GM18951 (cell line): ENCODE results near the gene AKAP12.

Experiments used
- POLR2A ChIP-seq: IDR thresholded peaks from 4 replicates; pipeline ENCODE4 v1.6.1; 2011; ENCODE audit warnings: mild to moderate bottlenecking; ENCODE audit not compliant: insufficient read length, insufficient read depth; ENCODE audit errors: extremely low read depth
- in situ Hi-C: fragments of 300-500 bp; cut with MboI; formaldehyde crosslinking; loops from one replicate; pipeline ENCODE4 v1.12.0; 2022; ENCODE audit warnings: low sequenced_read_pairs, mixed read lengths, inconsistent platforms; ENCODE audit not compliant: unreplicated experiment

AKAP12 gene

GRCh38 chr6:151239603-151240035 lies at the start of gene AKAP12:
TSS of gene AKAP12 (plus strand) at chr6:151239967. CDS start at chr6:151240563, 596 bp downstream.
- in situ Hi-C loops, result no loop called here
- no peak for TF ChIP-seq POLR2A

- in situ Hi-C loops, result no loop called here
- no peak for TF ChIP-seq POLR2A
Observed at GRCh38 chr6:151191527-151191926, 48.2 kb upstream of the AKAP12 start.

- in situ Hi-C loops, result no loop called here
- TF ChIP-seq POLR2A, result no peak
Observed at GRCh38 chr6:151196555-151196954, 43.2 kb upstream of the AKAP12 start.

GRCh38 chr6:151197556-151197955 lies 42.2 kb upstream of the AKAP12 start:
- no peak for TF ChIP-seq POLR2A
- in situ Hi-C loops, result no loop called here

GRCh38 chr6:151199991-151200390 lies 39.8 kb upstream of the AKAP12 start:
- in situ Hi-C loops, result no loop called here
- TF ChIP-seq POLR2A, result no peak

- no peak for TF ChIP-seq POLR2A
- in situ Hi-C loops, result no loop called here
Observed at GRCh38 chr6:151205721-151206600, 33.8 kb upstream of the AKAP12 start.

GRCh38 chr6:151207674-151208073 lies 32.1 kb upstream of the AKAP12 start:
- no peak for TF ChIP-seq POLR2A
- in situ Hi-C loops, result no loop called here

GRCh38 chr6:151209071-151209831 lies 30.5 kb upstream of the AKAP12 start:
- TF ChIP-seq POLR2A, result no peak
- in situ Hi-C loops, result no loop called here

GRCh38 chr6:151211075-151211474 lies 28.7 kb upstream of the AKAP12 start:
- in situ Hi-C loops, result no loop called here

GRCh38 chr6:151213352-151213751 lies 26.4 kb upstream of the AKAP12 start:
- no peak for TF ChIP-seq POLR2A
- in situ Hi-C loops, result no loop called here

More at GRCh38 chr6:151211075-151211474, 28.7 kb upstream of the AKAP12 start:
- TF ChIP-seq POLR2A, result no peak

GRCh38 chr6:151215999-151216398 lies 23.8 kb upstream of the AKAP12 start:
- in situ Hi-C loops, result no loop called here
- TF ChIP-seq POLR2A, result no peak

- no peak for TF ChIP-seq POLR2A
- in situ Hi-C loops, result no loop called here
Observed at GRCh38 chr6:151216804-151217203, 23.0 kb upstream of the AKAP12 start.

GRCh38 chr6:151219192-151219591 lies 20.6 kb upstream of the AKAP12 start:
- no peak for TF ChIP-seq POLR2A

More at GRCh38 chr6:151219192-151219591, 20.6 kb upstream of the AKAP12 start:
- in situ Hi-C loops, result no loop called here
